ENCODE measurements around the gene LEFTY2.

DNA sequence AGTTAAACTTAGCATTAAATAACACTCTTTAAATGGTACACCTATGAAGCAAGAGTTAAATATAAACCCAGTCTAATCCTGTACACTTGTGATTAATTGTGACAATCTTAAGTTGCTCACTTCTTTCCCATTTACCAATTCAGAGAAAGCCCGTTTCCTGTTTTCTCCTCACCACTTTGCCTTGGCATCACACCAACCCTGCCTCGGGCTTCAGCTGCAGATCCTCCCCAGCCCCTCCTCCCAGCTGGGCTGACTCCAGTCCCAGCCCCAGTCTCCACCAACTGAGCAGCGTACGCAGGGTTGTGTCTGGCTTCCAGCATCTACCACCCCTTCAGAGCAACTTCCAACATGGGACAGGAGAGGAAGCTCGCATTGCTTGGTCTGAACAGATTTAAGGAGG is 21.1 kb downstream of the LEFTY2 start:
- TF ChIP-seq, protein P1, sequence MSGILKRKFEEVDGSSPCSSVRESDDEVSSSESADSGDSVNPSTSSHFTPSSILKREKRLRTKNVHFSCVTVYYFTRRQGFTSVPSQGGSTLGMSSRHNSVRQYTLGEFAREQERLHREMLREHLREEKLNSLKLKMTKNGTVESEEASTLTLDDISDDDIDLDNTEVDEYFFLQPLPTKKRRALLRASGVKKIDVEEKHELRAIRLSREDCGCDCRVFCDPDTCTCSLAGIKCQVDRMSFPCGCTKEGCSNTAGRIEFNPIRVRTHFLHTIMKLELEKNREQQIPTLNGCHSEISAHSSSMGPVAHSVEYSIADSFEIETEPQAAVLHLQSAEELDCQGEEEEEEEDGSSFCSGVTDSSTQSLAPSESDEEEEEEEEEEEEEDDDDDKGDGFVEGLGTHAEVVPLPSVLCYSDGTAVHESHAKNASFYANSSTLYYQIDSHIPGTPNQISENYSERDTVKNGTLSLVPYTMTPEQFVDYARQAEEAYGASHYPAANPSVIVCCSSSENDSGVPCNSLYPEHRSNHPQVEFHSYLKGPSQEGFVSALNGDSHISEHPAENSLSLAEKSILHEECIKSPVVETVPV (CRISPR knock-in tag; IDR thresholded peaks at IDR 0.05), result no peak
- TF ChIP-seq RARB (CRISPR knock-in tag; IDR thresholded peaks at IDR 0.05) (no peak), ZFP3 (CRISPR knock-in tag; IDR thresholded peaks at IDR 0.05) (no peak), PATZ1 (CRISPR knock-in tag; IDR thresholded peaks at IDR 0.05; ENCODE audit: borderline replicate concordance) (no peak)
